GM10847 (cell line): ENCODE results near the gene LUZP4.

Source experiments
- POLR2A ChIP-seq: IDR thresholded peaks from 2 replicates; pipeline ENCODE4 v1.6.1; 2011; ENCODE audit not compliant: insufficient read length; ENCODE audit errors: extremely low read depth

The LUZP4 gene, protein sequence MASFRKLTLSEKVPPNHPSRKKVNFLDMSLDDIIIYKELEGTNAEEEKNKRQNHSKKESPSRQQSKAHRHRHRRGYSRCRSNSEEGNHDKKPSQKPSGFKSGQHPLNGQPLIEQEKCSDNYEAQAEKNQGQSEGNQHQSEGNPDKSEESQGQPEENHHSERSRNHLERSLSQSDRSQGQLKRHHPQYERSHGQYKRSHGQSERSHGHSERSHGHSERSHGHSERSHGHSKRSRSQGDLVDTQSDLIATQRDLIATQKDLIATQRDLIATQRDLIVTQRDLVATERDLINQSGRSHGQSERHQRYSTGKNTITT

DNA sequence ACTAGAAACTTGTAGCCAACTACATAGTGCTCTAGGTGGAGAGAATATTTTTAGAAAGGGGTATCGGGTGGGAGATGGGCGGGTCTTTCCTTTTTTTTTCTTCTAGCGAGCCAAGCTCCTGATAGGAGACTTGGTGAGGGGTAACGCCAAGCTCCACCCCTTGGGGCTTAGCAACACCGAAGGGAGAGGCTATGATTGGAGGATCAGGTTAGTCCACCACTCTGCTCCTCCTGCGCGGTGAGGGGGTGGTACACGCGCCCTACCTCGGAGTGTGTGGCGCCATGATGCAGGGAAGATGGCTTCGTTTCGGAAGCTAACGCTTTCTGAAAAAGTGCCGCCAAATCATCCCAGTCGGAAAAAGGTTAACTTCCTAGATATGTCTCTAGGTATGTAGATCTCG lies at the start of gene LUZP4:
TSS of gene LUZP4 (plus strand) at position 251 of the 400 bp plus-strand sequence. CDS start at position 296, 45 bp downstream.
- no peak for TF ChIP-seq POLR2A

GRCh38 chrX:115251458-115252233 lies 37.9 kb upstream of the LUZP4 start:
- no peak for TF ChIP-seq POLR2A

GRCh38 chrX:115255003-115255402 lies 34.5 kb upstream of the LUZP4 start:
- TF ChIP-seq POLR2A, result no peak

- TF ChIP-seq POLR2A, result no peak
Observed at GRCh38 chrX:115257711-115258110, 31.8 kb upstream of the LUZP4 start.

DNA sequence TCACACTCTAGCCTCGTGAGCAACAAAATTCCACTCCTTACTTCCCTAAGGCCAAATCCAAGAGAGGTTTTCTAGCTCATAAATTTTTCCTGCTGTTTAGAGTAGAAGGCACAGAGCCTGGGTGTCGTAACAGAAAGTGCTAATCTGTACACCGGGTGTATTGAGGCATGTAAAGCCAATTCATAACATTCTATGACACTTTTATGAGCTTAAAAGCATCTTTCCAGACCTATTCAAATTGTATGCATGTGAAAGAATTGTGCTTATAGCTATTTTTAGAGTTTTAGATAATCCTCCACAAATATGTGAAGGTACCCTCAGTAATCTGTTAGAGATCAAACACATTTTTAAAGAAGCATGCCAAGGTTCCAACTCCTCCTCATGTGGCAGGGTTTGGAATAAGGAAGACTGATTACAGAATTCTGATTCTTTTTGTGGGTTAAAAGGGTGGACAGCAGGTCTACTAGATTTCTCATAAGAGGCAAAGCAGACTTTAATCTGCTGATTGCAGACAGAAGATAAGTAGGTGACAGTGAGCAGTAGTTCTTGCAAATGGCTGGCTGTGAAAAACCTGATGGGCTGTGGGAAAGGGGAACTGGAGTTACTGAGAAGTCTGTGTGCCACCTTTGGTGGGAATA lies 30.2 kb upstream of the LUZP4 start:
- TF ChIP-seq POLR2A, result no peak

DNA sequence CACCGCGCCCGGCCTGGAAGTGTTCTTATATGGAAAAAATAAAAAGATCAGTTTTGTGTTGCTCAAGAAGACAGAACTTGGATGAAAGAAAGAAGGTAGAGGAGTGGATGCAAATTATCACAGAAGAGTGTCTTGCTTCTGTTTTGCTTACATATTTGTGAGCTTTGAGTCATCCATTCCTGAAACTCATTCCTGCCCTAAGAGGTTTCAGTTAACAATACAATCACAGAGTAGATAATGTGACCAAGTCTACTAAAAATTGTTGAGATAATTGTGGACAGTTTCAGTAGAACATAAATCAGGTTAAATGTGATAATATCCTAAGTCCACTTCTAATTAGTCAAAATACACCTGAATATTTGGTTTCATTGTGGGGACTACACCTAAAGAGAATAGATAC lies 29.2 kb upstream of the LUZP4 start:
- TF ChIP-seq POLR2A, result no peak

GRCh38 chrX:115261148-115261547 lies 28.4 kb upstream of the LUZP4 start:
- no peak for TF ChIP-seq POLR2A

- no peak for TF ChIP-seq POLR2A
Observed at GRCh38 chrX:115264009-115264408, 25.5 kb upstream of the LUZP4 start.

GRCh38 chrX:115266300-115266699 lies 23.2 kb upstream of the LUZP4 start:
- TF ChIP-seq POLR2A, result no peak

DNA sequence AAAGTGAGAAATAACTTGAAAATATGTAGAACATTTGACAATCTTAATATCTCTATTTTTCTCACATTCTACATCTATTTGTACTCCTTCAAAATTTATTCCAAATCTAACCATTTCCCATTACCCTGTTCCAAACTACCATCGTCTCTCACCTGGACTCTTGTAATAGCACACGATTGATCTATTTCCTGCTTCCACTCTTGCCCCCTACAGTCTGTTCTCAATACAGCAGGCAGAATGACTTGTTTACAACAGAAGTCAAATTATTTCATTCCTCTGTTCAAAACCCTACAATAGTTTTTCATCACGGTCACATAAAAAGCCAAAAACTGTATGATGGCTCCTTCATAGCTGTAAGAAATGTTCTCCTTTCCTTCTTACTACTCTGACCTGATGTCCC lies 21.1 kb upstream of the LUZP4 start:
- no peak for TF ChIP-seq POLR2A

GRCh38 chrX:115269051-115269683 lies 20.3 kb upstream of the LUZP4 start:
- TF ChIP-seq POLR2A, result no peak

GRCh38 chrX:115284877-115285276 lies 4.6 kb upstream of the LUZP4 start:
- no peak for TF ChIP-seq POLR2A

DNA sequence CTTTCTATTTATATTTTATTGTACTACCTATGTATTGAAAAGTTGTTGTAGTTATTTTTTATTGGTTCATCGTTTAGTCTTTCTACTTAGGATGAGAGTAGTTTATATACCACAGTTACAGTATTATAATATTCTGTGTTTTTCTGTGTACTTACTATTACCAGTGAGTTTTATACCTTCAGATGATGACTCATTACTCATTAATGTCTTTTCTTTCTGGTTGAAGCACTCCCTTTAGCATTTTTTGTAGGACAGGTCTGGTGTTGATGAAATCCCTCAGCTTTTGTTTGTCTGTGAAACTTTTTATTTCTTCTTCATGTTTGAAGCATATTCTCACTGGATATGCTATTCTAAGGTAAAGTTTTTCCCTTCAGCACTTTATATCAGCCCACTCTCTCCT lies 7.7 kb downstream of the LUZP4 start:
- no peak for TF ChIP-seq POLR2A

GRCh38 chrX:115311139-115311538 lies 21.6 kb downstream of the LUZP4 start:
- TF ChIP-seq POLR2A, result no peak

DNA sequence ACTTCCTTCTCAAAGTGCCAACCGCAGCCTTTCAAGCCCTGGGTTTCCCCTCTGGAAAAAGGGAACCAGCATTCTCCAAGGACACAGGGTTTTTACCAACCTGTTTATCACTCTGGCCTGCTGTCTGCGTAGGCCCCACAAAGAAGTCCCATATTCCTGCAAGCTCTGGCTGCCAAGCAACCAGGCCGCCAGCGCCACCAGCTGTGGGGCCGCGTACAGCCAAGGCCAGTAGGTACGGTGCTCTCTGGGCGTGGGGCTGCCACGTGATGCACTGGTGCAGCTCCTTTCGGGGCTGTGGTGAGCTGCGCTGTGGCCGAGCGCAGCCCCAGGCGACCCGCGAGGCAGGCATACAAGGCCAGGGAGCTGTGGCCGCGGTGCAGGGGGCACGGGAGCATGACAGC lies 22.1 kb downstream of the LUZP4 start:
- TF ChIP-seq POLR2A, result no peak

- TF ChIP-seq POLR2A, result no peak
Observed at GRCh38 chrX:115318139-115318538, 28.6 kb downstream of the LUZP4 start.
